ENCODE results near the gene OCA2.
"Not testable (repeated sequence)": the region's sequence is repeated elsewhere in the genome, so short reads cannot be mapped to it uniquely, and the experiment has no call there.

The OCA2 gene

GRCh38 chr15:27967541-27967940 is 131.6 kb downstream of the OCA2 start:
- CTCF ChIA-PET = no interaction called here
- no peak for DNase-seq (ENCODE audit: low spot score)
- POLR2A ChIA-PET (ENCODE audit: low non-redundant PET) = no interaction called here
- TF ChIP-seq, protein P1, sequence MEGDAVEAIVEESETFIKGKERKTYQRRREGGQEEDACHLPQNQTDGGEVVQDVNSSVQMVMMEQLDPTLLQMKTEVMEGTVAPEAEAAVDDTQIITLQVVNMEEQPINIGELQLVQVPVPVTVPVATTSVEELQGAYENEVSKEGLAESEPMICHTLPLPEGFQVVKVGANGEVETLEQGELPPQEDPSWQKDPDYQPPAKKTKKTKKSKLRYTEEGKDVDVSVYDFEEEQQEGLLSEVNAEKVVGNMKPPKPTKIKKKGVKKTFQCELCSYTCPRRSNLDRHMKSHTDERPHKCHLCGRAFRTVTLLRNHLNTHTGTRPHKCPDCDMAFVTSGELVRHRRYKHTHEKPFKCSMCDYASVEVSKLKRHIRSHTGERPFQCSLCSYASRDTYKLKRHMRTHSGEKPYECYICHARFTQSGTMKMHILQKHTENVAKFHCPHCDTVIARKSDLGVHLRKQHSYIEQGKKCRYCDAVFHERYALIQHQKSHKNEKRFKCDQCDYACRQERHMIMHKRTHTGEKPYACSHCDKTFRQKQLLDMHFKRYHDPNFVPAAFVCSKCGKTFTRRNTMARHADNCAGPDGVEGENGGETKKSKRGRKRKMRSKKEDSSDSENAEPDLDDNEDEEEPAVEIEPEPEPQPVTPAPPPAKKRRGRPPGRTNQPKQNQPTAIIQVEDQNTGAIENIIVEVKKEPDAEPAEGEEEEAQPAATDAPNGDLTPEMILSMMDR (conservative IDR thresholded peaks at IDR 0.05; ENCODE audit: low read depth) = no peak
- H3K27ac ChIP-seq = no peak overlapping the region

DNA sequence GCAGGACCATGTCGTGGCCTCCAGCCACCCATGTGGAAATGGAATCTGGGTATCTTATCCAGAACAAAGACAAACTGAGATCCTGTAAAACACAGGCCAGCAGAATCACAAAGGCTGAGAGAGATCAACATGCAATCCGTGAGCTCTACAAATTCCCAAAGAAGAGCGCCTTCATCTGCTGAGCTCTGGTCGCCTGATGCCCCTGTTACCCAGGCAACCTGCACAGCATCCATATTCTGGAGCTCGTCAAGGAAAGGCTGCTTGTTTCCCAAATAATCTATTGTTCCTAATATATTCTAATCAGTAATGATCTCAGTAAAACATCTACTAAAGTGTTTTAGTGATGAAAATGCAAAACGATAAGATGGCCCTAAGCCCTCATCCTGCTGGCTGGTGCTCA is 133.6 kb downstream of the OCA2 start:
- no peak for DNase-seq (ENCODE audit: low spot score)
- ChIA-PET POLR2A (ENCODE audit: low non-redundant PET) (no interaction called here), CTCF (no interaction called here)
- TF ChIP-seq, protein P1 (conservative IDR thresholded peaks at IDR 0.05; ENCODE audit: low read depth) = no peak
- no peak overlapping the region for H3K27ac ChIP-seq

DNA sequence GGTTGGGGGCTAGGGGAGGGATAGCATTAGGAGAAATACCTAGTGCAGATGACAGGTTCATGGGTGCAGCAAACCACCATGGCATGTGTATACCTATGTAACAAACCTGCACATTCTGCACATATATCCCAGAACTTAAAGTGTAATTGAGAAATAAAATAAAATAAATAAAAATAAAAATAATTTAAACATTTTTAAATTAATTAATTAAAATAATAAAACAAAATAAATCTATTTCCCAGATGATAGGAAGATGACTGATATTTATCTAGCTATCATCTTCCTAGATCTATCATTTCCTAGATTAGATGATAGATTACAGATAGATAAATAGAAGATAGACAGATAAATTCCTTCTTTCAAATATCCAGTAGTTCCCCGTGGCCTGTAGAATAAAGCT is 137.3 kb downstream of the OCA2 start:
- H3K27ac ChIP-seq = no peak overlapping the region
- TF ChIP-seq, protein P1 (conservative IDR thresholded peaks at IDR 0.05; ENCODE audit: low read depth) = no peak
- ChIA-PET POLR2A (ENCODE audit: low non-redundant PET) (no interaction called here), CTCF (no interaction called here)
- no peak for DNase-seq (ENCODE audit: low spot score)

- no peak for DNase-seq (ENCODE audit: low spot score)
- no peak overlapping the region for H3K27ac ChIP-seq
- ChIA-PET CTCF (no interaction called here), POLR2A (ENCODE audit: low non-redundant PET) (no interaction called here)
- TF ChIP-seq, protein P1 (conservative IDR thresholded peaks at IDR 0.05; ENCODE audit: low read depth) = no peak
Measured at GRCh38 chr15:27958911-27959578, 140.1 kb downstream of the OCA2 start.

GRCh38 chr15:27956285-27956684 is 142.8 kb downstream of the OCA2 start:
- no peak overlapping the region for H3K27ac ChIP-seq
- peak; percentile 46 for DNase-seq (ENCODE audit: low spot score)
- CTCF ChIA-PET = no interaction called here
- TF ChIP-seq, protein P1 (conservative IDR thresholded peaks at IDR 0.05; ENCODE audit: low read depth) = no peak
- POLR2A ChIA-PET (ENCODE audit: low non-redundant PET) = no interaction called here

DNA sequence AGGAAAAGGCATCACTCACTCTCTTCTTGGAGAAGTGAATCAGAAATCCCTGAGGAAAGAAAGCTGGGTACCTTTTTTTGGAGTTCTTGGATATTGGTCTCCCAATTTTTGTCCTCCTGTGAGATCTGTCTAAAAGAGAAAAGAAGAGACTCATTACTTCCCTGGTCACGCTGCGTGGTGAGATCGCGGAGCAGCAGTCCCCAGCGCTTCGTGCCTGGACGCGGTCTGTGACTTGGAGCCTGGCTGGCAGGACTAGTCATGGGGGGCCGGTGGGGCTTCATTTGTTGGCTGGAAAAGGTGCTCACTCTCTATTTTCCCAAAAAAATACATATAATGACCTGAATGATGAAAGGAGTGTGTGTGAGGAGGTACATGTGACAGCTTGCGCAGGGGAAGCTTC is 144.0 kb downstream of the OCA2 start:
- DNase-seq (ENCODE audit: low spot score) = no peak

GRCh38 chr15:27952593-27952992 is 146.5 kb downstream of the OCA2 start:
- DNase-seq (ENCODE audit: low spot score); H3K27ac ChIP-seq; POLR2A ChIA-PET (ENCODE audit: low non-redundant PET); CTCF ChIA-PET: not testable (repeated sequence)

More for the DNA sequence above, 144.0 kb downstream of the OCA2 start:
- ChIA-PET CTCF (interaction anchor here (0.6 kb wide), 1 partner anchor 39 kb away, joined by 5 read pairs; no protein-coding TSS in a partner anchor), POLR2A (ENCODE audit: low non-redundant PET) (no interaction called here)
- no peak overlapping the region for H3K27ac ChIP-seq
- TF ChIP-seq, protein P1 (conservative IDR thresholded peaks at IDR 0.05; ENCODE audit: low read depth) = no peak

All from RWPE1 (cell line).